DMS 273 (cell line): ENCODE results near the gene ROBO3.

Experiments used
- DNase-seq: peaks from one replicate; lab custom pipeline; 2025; ENCODE audit not compliant: unreplicated experiment; lab: John Stamatoyannopoulos, UW

Gene ROBO3, protein sequence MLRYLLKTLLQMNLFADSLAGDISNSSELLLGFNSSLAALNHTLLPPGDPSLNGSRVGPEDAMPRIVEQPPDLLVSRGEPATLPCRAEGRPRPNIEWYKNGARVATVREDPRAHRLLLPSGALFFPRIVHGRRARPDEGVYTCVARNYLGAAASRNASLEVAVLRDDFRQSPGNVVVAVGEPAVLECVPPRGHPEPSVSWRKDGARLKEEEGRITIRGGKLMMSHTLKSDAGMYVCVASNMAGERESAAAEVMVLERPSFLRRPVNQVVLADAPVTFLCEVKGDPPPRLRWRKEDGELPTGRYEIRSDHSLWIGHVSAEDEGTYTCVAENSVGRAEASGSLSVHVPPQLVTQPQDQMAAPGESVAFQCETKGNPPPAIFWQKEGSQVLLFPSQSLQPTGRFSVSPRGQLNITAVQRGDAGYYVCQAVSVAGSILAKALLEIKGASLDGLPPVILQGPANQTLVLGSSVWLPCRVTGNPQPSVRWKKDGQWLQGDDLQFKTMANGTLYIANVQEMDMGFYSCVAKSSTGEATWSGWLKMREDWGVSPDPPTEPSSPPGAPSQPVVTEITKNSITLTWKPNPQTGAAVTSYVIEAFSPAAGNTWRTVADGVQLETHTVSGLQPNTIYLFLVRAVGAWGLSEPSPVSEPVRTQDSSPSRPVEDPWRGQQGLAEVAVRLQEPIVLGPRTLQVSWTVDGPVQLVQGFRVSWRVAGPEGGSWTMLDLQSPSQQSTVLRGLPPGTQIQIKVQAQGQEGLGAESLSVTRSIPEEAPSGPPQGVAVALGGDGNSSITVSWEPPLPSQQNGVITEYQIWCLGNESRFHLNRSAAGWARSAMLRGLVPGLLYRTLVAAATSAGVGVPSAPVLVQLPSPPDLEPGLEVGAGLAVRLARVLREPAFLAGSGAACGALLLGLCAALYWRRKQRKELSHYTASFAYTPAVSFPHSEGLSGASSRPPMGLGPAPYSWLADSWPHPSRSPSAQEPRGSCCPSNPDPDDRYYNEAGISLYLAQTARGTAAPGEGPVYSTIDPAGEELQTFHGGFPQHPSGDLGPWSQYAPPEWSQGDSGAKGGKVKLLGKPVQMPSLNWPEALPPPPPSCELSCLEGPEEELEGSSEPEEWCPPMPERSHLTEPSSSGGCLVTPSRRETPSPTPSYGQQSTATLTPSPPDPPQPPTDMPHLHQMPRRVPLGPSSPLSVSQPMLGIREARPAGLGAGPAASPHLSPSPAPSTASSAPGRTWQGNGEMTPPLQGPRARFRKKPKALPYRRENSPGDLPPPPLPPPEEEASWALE (N-terminal part only)

DNA sequence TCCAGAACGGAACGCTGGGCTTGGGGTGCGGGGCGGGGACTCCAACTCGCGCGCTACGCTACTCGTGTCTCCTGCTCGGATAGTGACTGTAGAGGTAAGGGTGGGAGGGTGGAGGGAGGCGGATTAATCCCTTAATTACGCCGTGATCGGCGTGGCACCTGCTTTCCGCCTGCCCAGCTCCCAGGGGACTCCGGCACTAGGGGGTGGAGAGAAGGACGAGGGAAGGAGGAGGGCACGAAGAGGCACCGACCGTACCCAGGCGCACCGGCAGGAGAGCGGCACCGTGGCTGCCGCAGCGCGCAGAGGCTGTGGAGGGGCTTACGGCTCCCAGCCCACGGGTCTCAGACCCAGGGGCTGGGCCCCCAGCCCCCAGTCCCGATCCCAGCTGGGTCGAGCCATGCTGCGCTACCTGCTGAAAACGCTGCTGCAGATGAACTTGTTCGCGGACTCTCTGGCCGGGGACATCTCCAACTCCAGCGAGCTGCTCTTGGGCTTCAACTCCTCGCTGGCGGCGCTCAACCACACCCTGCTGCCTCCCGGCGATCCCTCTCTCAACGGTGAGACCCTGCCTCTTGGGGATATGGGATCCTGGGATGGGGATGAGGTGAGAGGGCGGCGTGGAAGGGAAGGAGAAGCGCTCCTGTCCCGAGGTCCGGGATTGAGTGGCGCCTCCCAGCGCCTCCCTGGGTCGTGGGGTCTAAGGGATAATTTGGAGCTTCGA, at the start of gene ROBO3:
Gene ROBO3 (plus strand): TSS at position 252 of the 721 bp plus-strand sequence. CDS start 146 bp downstream, at position 398.
- peak; percentile 52 for DNase-seq

GRCh38 chr11:124817036-124817435, 48.2 kb upstream of the ROBO3 start:
- peak; percentile 5 for DNase-seq

DNA sequence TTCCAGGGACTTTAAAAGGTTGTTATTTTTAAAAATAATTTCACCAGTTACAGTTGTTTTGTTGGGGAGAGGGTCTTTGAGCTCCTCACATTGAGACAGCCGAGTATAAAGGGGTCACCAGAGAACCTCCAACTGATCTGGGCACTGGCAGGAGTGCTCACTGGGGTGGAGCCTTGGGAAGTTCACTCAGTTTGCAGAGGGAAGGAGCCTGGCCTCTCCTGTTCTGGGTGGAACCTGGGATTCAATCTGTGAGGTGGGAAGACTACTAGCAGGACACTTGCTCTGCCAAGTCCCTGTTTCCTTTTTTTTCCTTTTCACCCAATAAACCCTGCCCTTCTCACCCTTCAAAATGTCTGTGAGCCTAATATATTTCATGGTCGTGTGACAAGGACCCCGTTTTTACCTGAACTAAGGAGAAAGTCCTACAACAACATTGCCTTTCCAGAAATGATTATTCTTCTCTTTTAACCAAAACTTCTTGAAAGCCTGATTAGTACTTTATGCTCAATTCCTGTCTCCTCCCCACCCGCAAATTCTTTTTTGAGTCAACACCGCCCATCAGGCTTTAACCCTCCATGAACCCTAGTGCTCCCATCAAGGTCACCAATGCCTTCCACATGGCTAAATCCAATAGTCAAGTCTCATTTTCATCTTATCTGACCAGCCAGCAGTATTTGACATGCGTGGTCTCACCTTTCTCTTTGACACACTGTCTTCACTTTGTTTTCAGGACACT, 43.1 kb upstream of the ROBO3 start:
- no peak for DNase-seq

GRCh38 chr11:124823512-124824376, 41.5 kb upstream of the ROBO3 start:
- no peak for DNase-seq

- no peak for DNase-seq
These were observed 39.4 kb upstream of the ROBO3 start for GRCh38 chr11:124825876-124826275.

DNA sequence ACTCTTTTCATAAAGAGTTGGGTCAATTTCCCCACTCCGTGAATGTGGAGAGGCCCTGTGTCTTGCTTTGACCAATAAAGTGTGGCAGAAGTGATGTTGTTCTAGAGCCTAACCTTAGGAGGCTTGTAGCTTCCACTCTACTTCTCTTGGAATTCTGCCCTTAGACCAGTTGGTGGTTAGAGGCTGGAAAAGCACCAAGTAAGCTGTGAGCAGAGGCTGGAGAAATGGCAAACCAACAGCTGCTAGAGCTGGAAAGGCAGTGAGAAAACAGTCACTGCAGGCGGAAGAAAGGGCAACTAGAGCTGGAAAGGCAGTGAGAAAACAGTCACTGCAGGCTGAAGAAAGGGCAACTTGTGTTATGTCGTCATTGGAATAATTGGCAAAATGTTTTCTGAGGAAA, 35.2 kb upstream of the ROBO3 start:
- peak; percentile 85 for DNase-seq

DNA sequence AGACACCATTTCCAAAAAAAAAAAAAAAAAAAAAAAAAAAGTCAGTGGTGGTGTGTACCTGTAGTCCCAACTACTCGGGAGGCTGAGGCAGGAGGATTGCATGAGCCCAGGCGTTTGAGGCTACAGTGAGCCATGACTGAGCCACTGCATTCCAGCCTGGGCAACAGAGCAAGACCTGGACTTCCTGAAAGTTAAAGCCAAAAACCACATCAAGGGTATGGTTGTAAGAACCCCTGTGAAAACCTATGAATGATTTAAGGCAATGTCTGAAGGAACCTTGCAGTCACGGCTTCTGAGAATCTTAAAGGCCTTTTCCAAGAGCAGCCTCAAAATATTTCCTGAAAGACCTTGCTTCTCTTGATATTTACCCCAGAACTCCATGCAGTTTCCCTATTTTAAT, 34.5 kb upstream of the ROBO3 start:
- DNase-seq, result no peak

- no peak for DNase-seq
These were observed 33.3 kb upstream of the ROBO3 start for GRCh38 chr11:124831897-124832296.

- no peak for DNase-seq
These were observed 32.7 kb upstream of the ROBO3 start for GRCh38 chr11:124832571-124832970.

DNA sequence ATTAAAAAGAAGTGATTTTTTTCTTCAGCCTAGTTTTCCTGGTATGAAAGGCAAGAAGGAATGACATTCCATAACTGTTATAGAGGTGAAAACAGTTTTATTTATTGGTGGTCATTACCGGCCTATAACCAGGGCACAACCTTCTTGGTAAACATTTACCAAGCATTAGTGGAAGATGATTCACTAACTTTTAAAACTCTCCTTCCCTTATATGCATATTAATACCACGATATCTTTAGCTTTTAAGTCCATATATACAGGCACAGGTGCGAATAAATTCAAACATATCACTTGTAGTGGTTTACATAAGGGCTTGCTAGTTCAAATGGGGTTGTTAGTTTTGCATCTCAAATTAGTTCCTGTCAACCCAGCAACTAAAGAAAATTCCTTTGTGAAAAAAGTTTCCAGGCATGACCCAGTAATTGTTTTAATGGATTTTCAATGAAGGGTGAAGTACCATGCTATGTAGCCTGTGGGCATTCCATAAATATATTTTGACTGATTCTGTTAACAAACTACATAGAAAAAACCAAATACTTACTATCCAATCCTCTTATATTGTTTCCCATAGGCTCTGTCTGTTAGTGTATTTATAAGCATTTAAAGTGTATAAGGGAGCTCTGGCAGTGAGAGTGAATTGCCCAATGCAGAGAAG, 30.6 kb upstream of the ROBO3 start:
- DNase-seq, result no peak

GRCh38 chr11:124835918-124836317, 29.3 kb upstream of the ROBO3 start:
- DNase-seq, result no peak

GRCh38 chr11:124837491-124837856, 27.8 kb upstream of the ROBO3 start:
- DNase-seq, result peak; percentile 86

DNA sequence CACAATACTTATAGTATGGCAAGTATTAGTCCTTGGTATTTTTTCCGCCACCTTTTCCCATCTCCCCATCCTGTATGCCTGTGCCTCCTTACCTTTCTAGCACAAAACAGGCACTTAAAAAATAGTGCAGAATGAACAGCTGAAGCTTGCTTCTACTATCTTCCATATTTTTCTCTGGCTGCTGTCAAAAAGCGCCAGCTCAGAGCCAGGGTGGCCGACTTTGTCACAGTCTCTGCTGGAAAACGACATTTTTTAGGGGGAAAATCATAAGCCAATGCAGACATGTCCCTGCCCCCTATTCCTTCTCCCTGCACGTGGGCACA, 26.5 kb upstream of the ROBO3 start:
- DNase-seq, result no peak

DNA sequence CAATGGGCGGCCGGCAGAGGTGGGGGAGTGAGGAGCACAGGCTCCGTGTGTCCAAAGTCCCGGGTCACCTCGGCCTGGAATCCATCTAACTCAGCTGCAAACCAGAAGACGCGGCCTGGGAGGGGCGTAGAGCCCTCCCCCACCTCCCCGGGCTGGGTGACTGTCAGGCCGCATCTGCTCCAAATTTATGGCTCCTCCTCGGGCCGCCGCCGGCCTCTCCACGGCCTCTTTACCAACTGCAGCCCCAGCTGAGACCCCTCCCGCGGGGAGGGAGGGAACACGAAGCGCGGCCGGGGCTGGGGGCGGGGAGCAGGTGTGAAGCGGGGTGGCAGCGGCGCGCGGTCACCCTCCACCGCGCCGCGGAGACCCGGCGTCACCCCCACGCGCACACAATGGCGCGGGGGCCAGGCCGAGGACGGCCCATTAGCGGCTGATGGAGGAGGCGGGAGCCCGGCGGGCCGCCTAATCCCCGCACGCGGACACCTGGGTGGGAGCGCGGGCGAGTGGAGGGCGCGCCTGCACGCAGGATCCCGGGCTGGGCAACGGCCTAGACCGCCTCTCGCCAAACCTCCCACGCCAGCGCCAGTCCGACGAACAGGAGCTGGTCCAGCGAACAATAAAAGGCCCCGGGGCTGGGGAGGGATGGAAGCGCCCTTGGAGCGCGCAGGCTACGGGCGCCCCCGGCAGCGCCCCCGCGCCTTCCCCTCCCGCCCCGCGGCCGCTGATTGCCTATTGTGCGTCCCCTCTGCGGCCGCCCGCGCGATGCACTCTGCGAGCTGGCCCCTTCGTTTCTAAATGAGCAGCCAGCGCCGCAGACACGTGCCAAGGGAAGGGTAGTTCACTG, 25.9 kb upstream of the ROBO3 start:
- peak; percentile 45 for DNase-seq

- DNase-seq, result no peak
These were observed 25.1 kb upstream of the ROBO3 start for GRCh38 chr11:124839972-124840621.

DNA sequence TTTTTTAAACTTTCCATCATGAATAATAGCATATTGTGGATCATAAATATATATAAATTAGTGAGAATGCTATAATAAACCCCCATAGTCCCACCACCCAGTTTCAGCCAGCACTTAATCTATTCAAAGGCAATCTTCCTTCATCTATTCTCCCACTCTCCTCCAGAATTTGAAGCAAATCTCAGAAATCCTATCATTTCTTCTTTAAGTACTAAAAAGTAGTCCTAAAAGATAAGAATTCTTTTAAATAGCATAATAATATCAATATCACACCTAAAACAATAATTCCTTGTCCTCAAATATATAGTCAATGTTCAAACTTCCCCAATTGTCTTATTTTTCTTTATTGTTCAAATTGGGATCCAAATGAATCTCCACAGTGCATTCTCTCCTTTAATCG, 24.6 kb upstream of the ROBO3 start:
- no peak for DNase-seq

- no peak for DNase-seq
These were observed 24.0 kb upstream of the ROBO3 start for GRCh38 chr11:124841201-124841600.
